CD4-positive, alpha-beta T cell (primary cell): ENCODE results near the gene POLE4. TPM values are rescaled to one million over a fixed set of nuclear protein-coding genes. Genes with fewer than 3 reads are reported as not detected.

Source experiments
- ATAC-seq: fragments of 200-7000 bp; cut with Tn5 transposase; one replicate; pipeline ENCODE4 v1.10.0; 2022; ENCODE audit warnings: mild to moderate bottlenecking; ENCODE audit not compliant: poor library complexity
- CTCF ChIA-PET: fragments of 350-600 bp; sonication (Branson Sonifier 250); formaldehyde crosslinking; loops from one replicate; lab custom pipeline; 2021; ENCODE audit warnings: antibody characterized with exemption, inconsistent platforms; lab: Charles Lee
- POLR2A ChIA-PET: fragments of 350-600 bp; sonication (Branson Sonifier 250); formaldehyde crosslinking; loops from one replicate; lab custom pipeline; 2021; ENCODE audit warnings: antibody characterized with exemption, inconsistent platforms; lab: Charles Lee
- DNase-seq, 14 experiments: peaks; one replicate each; pipeline ENCODE4 v3.0.0-alpha.2; 2013 to 2020; ENCODE audit warnings: mixed read lengths in 2 of 14
- H3K27ac ChIP-seq, 2 donors: one replicate each; pipeline versions ENCODE4 v1.5.1 to v1.7.0; 2013; ENCODE audit warnings: low read length in 2 of 2, low read depth in 1 of 2, mild to moderate bottlenecking in 1 of 2
- H3K27me3 ChIP-seq, 2 experiments: 1 replicate in 1 of 2; 2 replicates in 1 of 2; pipeline versions ENCODE4 v1.6.1 to v1.7.0; 2013; ENCODE audit warnings: low read length in 2 of 2, control low read depth in 1 of 2, mild to moderate bottlenecking in 1 of 2, moderate library complexity in 1 of 2; ENCODE audit not compliant: insufficient read depth in 2 of 2, control insufficient read depth in 1 of 2
- H3K36me3 ChIP-seq: one replicate; pipeline ENCODE4 v1.6.1; 2013; ENCODE audit warnings: low read length, control low read depth; ENCODE audit not compliant: insufficient read depth
- H3K4me1 ChIP-seq: one replicate; pipeline ENCODE4 v1.6.1; 2013; ENCODE audit warnings: low read length, control low read depth; ENCODE audit not compliant: insufficient read depth
- H3K4me3 ChIP-seq: one replicate; pipeline ENCODE4 v1.5.1; 2013; ENCODE audit warnings: mild to moderate bottlenecking, low read length, moderate library complexity
- H3K9me3 ChIP-seq, 2 experiments: 1 replicate in 1 of 2; 2 replicates in 1 of 2; pipeline versions ENCODE4 v1.6.1 to v1.7.0; 2013; ENCODE audit warnings: low read length in 2 of 2, mild to moderate bottlenecking in 2 of 2, control low read depth in 1 of 2, moderate library complexity in 1 of 2; ENCODE audit not compliant: control insufficient read depth in 1 of 2, insufficient read depth in 1 of 2
- H3K27ac Mint-ChIP-seq: one replicate; pipeline ENCODE4 v1.8.0; 2020; ENCODE audit warnings: mixed read lengths
- H3K27me3 Mint-ChIP-seq: one replicate; pipeline ENCODE4 v1.8.0; 2021; ENCODE audit warnings: mixed read lengths
- H3K36me3 Mint-ChIP-seq: one replicate; pipeline ENCODE4 v1.8.0; 2021; ENCODE audit warnings: low read depth, mixed read lengths
- H3K4me1 Mint-ChIP-seq: one replicate; pipeline ENCODE4 v1.8.0; 2021; ENCODE audit warnings: low read depth, mixed read lengths
- H3K4me3 Mint-ChIP-seq: one replicate; pipeline ENCODE4 v1.8.0; 2020; ENCODE audit warnings: mild to moderate bottlenecking, mixed read lengths
- H3K9me3 Mint-ChIP-seq: one replicate; pipeline ENCODE4 v1.8.0; 2020; ENCODE audit warnings: mixed read lengths
- CTCF ChIP-seq: fragments of 200-600 bp; IDR thresholded peaks from one replicate; pipeline ENCODE4 v1.8.0; 2022; ENCODE audit warnings: antibody characterized with exemption, mild to moderate bottlenecking
- intact Hi-C, 2 experiments: fragments of 100-400 bp; cut with DNase I in 1 of 2; cut with micrococcal nuclease in 1 of 2; formaldehyde crosslinking; loops; one replicate each; pipeline versions ENCODE4 v1.15.1 to v1.9.0; 2023 to 2025; cut with DNase I, micrococcal nuclease
- polyA plus RNA-seq, 2 donors: library from polyadenylated mRNA; unstranded; fragments of 120-200 nt; gene quantifications; one replicate each; pipeline ENCODE4 v1.2.1, GENCODE V29; 2013
- total RNA-seq, 174 experiments: library from RNA in 2 of 174; stranded (reverse) in 2 of 174; gene quantifications; one replicate each; pipeline ENCODE4 v1.2.3 and lab custom pipeline; 2021 to 2026

Gene POLE4
- total RNA-seq: 10 to 100 TPM; 34.9 to 38.4 TPM
- 52.3 TPM for polyA plus RNA-seq (2013, experiment 1 of 2)
- polyA plus RNA-seq (2013, experiment 2 of 2): 62.1 TPM
- total RNA-seq (lab: John Stamatoyannopoulos, UW): 9.1 to 42.2 (median 16.9) reads per million in 172 experiments

- peak within 1 kb of the TSS; percentile 83 for H3K27ac Mint-ChIP-seq
Measured at GRCh38 chr2:74958274-74959105, at the start of gene POLE4. Gene POLE4 (plus strand): TSS chr2:74958643. CDS start chr2:74958680, 37 bp downstream.

GRCh38 chr2:74908748-74909444, 49.5 kb upstream of the POLE4 start:
- Histone ChIP-seq H3K4me3 (no peak overlapping the region), H3K4me1 (peaks cover 5% of the 10 kb centered on the region), H3K27ac (no peak overlapping the region), H3K9me3 (peaks cover 0 to 7% of the 10 kb centered on the region in 2 experiments), H3K36me3 (no peaks in the 10 kb centered on the region), H3K27me3 (peaks cover 11 to 21% of the 10 kb centered on the region in 2 experiments)
- Mint-ChIP-seq H3K9me3 (no peaks in the 10 kb centered on the region), H3K4me3 (no peak overlapping the region), H3K27ac (no peak overlapping the region), H3K27me3 (peaks cover 60% of the 10 kb centered on the region), H3K36me3 (no peaks in the 10 kb centered on the region), H3K4me1 (peaks cover 13% of the 10 kb centered on the region)
- ChIA-PET POLR2A (no interaction called here), CTCF (interaction anchor here (1.7 kb wide), 1 partner anchor 11 kb away, joined by 5 read pairs; no protein-coding TSS in a partner anchor)
- intact Hi-C loops: no loop called here
- no peak for DNase-seq
- no peak for ATAC-seq
- no peak for TF ChIP-seq CTCF

More at GRCh38 chr2:74958274-74959105, at the start of gene POLE4:
- no peaks in the 10 kb centered on the region for H3K27me3 ChIP-seq
- no peaks in the 10 kb centered on the region for H3K9me3 ChIP-seq
- peaks cover 22% of the 10 kb centered on the region for H3K4me1 ChIP-seq
- ChIA-PET POLR2A (no interaction called here), CTCF (no interaction called here)
- Mint-ChIP-seq H3K9me3 (no peaks in the 10 kb centered on the region), H3K4me1 (peaks cover 71% of the 10 kb centered on the region), H3K36me3 (peaks cover 65% of the 10 kb centered on the region), H3K27me3 (no peaks in the 10 kb centered on the region), H3K4me3 (peak within 1 kb of the TSS; percentile 87)
- H3K4me3 ChIP-seq: peak within 1 kb of the TSS; percentile 60
- DNase-seq (peak; percentile 89 to 96 (median 92)), ATAC-seq (peak; percentile 87)
- H3K27ac ChIP-seq: peak within 1 kb of the TSS; percentile 73 to 86
- intact Hi-C loops: loop anchor here (5.0 to 10.0 kb wide), 6 partner anchors 114 to 1674 kb away; partner anchors contain the start of genes ALMS1 (in 1 of the 2), FBXO41 (in 1 of the 2), GCFC2 (in 1 of the 2) and MRPL19 (in 1 of the 2)
- H3K36me3 ChIP-seq: no peaks in the 10 kb centered on the region
- no peak for TF ChIP-seq CTCF

GRCh38 chr2:74910245-74910644, 48.2 kb upstream of the POLE4 start:
- H3K4me1 ChIP-seq: peaks cover 5% of the 10 kb centered on the region
- peaks cover 0 to 7% of the 10 kb centered on the region in 2 experiments for H3K9me3 ChIP-seq
- H3K27me3 ChIP-seq: peaks cover 11 to 21% of the 10 kb centered on the region in 2 experiments
- H3K27ac ChIP-seq: no peak overlapping the region
- peaks cover 69% of the 10 kb centered on the region for H3K27me3 Mint-ChIP-seq
- no peaks in the 10 kb centered on the region for H3K36me3 ChIP-seq
- CTCF ChIA-PET: no interaction called here
- no peak overlapping the region for H3K27ac Mint-ChIP-seq
- no peaks in the 10 kb centered on the region for H3K36me3 Mint-ChIP-seq
- H3K9me3 Mint-ChIP-seq: no peaks in the 10 kb centered on the region
- no peak for ATAC-seq
- H3K4me3 ChIP-seq: no peak overlapping the region
- POLR2A ChIA-PET: no interaction called here
- no peak for TF ChIP-seq CTCF
- no peak overlapping the region for H3K4me3 Mint-ChIP-seq
- intact Hi-C loops: no loop called here
- H3K4me1 Mint-ChIP-seq: peaks cover 13% of the 10 kb centered on the region
- no peak for DNase-seq
